HTR-8/SVneo (cell line): Measurements from ENCODE around the gene GPR25.
"Not testable (repeated sequence)": the region's sequence is repeated elsewhere in the genome, so short reads cannot be mapped to it uniquely, and the experiment has no call there.

ENCODE experiments used
- DNase-seq: peaks from one replicate; pipeline ENCODE4 v3.0.0; 2011; ENCODE audit warnings: low spot score, mixed read lengths; ENCODE audit not compliant: insufficient read length
- FAIRE-seq: peaks from 2 replicates; lab custom pipeline; 2011; peaks lifted over from hg19 to GRCh38; lab: Jason Lieb, UNC

The GPR25 gene

DNA sequence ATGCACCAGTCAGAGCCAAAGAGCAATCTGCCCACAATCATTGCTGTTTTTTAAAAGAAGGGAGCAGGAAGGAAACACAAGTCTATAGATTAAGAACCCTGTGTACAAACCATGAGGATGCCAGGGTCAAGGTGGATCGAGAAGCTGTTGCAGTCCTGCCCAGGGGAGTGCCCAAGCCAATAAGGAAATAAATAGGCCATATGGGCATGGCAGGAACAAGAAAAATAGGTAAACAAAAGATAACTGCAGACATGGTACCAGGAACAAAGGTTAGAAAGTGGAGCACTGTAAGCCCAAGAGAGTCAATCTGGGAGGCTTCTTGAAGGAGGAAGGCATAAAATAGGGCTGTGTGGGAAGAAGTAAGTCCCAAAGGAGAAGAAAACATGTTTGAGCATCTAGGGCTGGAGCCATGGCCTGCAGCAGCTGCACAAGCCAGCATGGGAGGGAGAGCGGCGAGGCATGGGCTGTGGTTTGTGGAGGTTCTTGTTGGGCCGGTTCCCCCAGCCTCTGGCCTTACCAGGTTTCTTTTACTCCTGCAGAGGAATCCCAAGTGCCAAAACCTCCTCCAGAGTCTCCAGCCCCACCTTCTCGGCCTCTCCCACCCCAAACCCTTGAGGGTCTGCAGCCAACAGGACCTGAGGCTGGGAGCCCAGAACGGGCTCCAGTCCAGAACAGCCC lies 35.5 kb downstream of the GPR25 start:
- FAIRE-seq = no peak
- no peak for DNase-seq

DNA sequence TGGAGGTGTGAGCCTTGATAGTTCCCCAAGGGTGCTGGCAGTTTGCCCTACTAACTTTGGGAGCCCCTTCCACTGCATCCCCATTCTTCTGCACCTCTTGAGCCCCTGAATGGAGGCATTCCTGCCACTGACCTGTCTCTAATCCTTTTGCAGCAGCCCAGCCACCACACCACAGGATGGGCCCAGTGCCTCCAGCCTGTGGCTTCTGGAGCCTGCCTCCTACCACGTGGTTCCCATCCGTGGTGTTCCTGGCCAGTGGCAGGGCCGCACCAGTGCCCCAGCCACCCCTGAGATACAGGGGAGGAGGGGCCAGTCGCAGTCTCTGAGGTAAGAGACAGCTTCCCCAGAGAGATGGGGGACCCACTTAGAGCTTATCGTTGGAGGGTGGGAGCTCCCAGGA lies 36.3 kb downstream of the GPR25 start:
- FAIRE-seq (no peak), DNase-seq (no peak)

DNA sequence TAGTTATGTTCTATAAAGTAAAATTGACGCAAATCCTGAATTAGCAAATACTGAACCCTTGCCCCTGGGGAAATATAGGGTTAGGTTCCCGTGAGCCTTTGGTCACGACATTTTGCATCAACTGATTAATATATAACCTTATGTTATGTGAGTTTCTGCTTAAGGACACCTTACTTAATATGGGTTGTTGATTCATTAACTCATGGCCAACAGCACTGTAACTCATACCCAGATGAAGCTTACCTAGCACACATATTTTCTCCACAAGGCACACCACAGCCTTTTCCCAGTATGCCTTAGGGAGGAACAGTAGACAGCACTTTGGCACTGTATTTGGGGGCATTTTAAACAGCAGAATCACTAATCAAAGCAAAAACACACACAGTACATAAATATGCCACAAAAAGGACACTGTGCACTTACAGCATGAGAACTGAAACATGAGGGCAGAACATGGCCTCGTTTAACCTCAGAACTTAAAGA lies 37.0 kb downstream of the GPR25 start:
- FAIRE-seq (no peak), DNase-seq (no peak)

DNA sequence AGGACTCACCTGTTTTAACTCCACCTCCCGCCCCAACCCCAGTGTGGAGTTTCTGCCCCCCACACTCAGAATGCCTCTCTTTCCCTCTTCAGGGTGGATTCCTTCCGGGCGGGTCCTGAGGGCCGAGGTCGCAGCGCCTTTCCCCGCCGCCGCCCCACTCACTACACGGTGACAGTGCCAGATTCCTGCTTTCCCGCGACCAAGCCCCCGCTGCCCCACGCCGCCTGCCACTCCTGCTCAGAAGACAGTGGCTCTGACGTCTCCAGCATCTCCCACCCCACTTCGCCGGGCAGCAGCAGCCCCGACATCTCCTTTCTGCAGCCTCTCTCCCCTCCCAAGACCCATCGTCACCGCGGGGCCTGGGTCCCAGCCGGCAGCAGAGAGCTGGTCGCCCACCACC lies 38.6 kb downstream of the GPR25 start:
- DNase-seq (no peak), FAIRE-seq (no peak)

DNA sequence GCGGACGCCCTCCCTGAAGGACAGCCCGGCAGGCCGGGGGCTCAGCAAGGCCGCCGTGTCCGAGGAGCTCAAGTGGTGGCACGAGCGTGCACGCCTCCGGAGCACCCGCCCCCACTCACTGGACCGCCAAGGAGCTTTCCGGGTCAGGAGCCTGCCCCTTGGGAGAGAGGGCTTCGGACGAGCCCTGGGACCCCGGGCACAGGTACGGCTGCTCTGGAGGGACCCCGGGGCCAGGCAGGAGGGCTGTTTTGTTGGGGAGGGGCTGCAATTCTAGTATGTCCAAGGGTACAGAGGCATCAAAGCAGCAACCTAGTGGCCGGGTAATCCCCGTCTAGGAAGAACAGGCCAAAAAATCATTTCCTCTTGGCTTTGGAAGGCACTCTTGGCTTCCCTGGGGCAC lies 39.2 kb downstream of the GPR25 start:
- DNase-seq, FAIRE-seq: not testable (repeated sequence)

DNA sequence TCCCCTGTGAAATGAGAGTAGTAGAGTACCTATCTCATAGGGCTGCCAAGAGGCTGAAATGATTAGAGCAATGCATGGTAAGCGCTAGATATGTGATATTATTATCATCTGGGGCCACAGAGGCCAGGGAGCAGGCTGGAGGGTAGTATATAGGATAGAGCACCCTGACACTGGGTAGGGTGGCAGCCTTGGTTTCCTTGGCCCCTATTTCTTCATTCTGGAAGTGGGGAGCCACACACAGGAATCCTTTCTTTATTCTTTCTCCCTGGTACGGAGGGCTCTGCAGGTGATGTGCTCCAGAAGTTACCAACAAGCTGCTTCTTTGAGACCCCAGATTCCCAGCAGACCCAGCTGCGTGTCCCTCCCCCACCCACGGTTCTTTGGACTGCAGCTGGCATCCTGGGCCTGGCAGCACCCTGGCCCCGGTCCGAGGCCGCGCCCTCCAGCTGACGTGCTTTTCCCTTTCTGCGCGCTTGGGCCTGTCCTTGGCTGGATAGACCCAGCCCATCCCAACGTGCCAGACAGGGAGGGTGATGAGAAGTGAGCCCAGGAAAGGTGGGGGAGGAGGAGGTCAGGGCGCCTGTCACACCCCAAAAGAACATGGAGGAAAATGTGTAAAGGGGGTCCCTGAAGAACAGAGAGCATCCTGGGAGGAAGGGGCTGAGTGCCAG lies 40.1 kb downstream of the GPR25 start:
- FAIRE-seq (no peak), DNase-seq (no peak)

DNA sequence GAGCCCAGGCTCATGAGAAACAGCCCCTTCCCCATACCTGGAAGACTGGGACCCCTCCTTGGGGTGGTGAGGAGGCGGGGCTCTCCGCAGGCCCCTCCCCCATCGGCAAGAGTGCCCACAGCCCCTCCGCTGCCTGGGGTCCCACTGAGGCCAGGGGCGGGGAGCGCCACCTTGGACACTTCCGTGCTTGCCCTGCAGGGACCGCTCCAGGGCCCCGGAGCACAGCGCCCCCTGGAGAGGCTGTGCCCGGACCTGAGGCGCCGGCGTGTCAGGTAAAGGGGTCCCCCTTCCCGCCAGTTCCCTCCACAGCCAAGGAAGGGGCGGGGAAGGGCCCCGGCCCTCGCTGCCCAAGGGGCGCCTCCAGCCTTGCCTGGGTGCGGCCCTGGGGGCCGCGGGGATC lies 43.4 kb downstream of the GPR25 start:
- DNase-seq (no peak), FAIRE-seq (no peak)

DNA sequence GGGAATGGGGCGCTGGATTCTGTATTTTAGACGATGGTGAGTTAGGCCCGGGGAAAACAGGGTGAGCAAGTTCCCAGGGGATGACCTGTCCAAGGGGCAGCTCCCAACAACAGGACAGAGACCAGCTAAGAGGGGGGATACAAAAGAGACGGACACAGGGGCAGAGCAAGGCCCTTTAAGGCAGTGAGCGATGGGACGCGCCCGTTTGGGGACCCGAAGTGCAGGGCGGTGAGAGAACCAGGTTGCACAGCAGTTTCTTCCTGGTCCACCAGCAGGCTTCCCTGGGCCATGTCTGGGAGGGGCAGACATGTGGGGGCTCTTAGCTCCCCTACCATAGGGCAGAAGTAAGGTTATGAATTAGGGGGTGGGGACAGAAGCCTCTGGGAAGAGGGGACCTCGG lies 43.9 kb downstream of the GPR25 start:
- FAIRE-seq (no peak), DNase-seq (no peak)

DNA sequence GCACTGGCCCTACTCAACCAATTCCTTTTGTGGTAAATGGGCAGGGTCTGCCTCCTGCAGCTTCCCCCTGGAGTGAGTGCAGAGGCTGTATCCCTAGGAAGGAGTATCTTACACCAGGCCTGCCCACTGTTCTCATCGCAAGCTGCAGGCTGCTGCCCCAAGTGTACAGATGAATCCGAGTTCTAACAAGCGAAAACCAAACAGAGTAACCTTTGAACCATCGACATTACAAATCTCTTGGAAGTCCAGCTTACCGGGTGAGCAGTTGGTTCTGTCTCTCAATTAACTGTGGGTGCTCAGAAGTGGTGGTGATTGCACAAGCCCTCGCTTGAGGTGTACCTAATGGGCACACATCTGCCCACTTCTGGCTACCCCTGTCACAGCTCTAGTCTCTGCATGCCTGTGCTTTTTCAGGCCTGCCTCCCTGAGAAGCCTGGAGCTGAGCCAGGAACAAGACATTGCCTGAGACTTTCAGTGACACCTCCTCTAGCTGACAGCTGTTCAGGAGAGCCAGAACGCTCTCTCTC lies 44.6 kb downstream of the GPR25 start:
- no peak for FAIRE-seq
- no peak for DNase-seq

DNA sequence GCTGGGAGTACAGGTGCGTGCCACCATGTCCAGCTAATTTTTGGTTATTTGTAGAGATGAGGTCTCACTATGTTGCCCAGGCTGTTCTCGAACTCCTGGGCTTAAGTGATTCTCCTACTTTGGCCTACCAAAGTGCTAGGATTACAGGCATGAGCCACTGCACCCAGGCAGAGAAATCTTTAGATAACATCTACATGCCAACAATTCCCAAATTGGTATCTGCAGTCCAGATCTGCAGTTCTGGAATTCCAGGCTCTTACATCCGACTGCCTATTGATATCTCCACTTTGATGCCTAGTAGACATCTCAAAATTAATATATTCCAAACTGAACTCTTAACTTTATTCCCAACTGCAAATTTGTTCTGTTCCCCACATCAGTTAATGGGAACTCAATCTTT lies 45.2 kb downstream of the GPR25 start:
- FAIRE-seq (no peak), DNase-seq (no peak)

DNA sequence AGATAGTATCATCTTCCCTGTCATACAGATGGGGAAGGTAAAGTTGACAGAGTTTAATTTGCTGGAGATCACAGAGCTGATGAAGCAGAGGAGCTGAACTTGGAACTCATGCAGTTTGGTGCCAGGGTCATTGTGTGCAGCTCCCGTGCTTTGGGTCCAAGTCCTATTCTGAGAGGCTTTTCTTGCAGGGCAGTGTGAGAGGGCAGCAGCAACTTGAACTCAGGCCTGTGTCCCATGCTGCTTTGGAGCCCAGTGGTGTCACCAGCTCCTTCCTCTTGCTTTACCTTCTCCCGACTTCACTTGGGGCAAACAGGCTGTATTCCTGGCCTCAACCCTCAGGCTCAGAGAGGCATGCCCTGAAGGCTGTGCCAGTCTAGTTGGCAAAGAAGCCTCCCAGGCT lies 46.6 kb downstream of the GPR25 start:
- DNase-seq (no peak), FAIRE-seq (no peak)

DNA sequence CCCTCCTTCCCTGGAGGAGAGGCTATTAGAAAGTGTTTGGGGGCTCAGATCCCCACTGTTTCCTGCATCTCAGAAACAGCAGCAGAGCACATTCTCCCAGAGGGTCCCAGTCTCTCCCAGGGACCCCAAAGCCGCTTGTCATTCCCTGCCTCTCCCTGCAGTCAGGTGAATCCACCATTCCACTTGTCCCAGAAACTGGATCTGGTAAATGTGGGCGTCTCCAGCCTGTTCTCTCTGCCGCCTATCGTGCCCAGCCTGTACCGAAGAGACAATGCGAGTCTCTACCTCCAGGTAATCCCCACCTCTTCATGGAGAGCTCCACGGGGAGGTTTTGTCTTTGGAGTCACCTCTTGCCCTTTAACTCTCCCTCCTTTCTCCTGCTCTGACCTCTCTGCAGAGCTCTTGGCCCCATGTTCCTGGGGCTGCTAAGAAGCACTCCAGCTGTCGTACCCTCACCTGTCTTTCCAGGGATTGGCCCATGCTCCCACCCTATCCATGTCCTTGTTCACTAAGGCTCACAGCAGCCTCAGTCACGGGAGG lies 48.9 kb downstream of the GPR25 start:
- FAIRE-seq = no peak
- DNase-seq = no peak

DNA sequence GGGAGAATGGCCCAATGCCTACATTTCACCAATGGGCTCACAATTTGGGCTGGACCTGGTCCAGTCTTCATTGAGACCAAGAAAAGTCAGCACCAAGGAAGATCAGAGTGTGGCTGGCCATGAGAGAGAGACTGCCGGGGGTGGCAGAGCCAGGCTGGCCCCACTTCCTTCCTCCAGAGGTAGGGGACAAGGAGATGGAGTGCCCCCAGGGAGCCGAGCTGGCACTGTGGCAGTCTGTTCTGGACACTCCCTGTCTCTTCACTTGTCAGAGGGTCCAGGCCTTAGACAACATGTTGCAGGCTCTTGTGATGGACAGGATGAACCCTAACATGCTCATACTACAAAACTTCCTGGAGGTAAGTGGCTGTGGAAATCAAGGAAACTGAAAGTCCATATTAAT lies 49.6 kb downstream of the GPR25 start:
- FAIRE-seq = no peak
- no peak for DNase-seq

DNA sequence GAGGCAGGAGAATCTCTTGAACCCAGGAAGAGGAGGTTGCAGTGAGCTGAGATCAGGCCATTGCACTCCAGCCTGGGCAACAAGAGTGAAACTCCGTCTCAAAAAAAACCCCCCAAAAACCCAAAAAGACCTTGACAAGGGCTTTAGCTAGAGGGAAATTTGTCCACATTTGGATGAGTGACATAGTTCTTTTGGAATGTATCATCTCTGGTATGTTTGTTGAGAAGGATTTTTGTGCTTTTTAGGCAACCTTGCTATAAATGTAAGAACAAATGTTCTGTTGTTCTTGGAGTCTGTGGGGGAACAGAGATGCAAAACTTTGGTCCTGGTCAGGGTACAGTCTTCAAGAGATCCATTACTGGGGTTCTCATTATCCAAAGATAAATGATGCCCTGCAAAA lies 50.8 kb downstream of the GPR25 start:
- no peak for DNase-seq

More for the DNA sequence above, 50.8 kb downstream of the GPR25 start:
- FAIRE-seq = no peak
